ENCODE measurements around the gene URB1.

DNA sequence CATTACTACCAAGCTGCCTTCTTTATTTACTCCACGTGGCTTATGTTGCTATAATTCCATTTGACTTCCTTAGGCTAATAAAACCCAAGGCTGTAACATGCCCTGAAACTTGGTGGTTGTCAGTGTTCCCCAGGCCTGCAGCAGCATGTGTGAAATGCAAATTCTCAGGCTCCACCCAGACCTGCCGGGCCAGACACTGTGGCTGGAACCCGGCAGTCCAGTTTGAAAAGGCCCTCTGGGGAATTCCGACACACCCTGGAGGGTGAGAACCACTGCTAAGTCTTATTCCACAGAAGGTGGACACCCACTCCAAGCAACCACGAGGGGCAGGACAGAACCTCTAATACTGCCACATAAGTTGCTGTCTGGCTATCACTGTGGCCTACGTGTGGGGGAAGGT, 41.4 kb downstream of the URB1 start:
- TF ChIP-seq, protein P1, sequence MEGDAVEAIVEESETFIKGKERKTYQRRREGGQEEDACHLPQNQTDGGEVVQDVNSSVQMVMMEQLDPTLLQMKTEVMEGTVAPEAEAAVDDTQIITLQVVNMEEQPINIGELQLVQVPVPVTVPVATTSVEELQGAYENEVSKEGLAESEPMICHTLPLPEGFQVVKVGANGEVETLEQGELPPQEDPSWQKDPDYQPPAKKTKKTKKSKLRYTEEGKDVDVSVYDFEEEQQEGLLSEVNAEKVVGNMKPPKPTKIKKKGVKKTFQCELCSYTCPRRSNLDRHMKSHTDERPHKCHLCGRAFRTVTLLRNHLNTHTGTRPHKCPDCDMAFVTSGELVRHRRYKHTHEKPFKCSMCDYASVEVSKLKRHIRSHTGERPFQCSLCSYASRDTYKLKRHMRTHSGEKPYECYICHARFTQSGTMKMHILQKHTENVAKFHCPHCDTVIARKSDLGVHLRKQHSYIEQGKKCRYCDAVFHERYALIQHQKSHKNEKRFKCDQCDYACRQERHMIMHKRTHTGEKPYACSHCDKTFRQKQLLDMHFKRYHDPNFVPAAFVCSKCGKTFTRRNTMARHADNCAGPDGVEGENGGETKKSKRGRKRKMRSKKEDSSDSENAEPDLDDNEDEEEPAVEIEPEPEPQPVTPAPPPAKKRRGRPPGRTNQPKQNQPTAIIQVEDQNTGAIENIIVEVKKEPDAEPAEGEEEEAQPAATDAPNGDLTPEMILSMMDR (IDR thresholded peaks at IDR 0.05; ENCODE audit: insufficient read depth, low read length, poor library complexity, severe bottlenecking): no peak
- no peak for TF ChIP-seq EZH2phosphoT487 (conservative IDR thresholded peaks at IDR 0.05; ENCODE audit: low read length)
